Thoracic aorta (tissue), 2 donors: Measurements from ENCODE around the gene RBM25. TPM values are rescaled to one million over a fixed set of nuclear protein-coding genes. Genes with fewer than 3 reads are reported as not detected.

Source experiments
- ATAC-seq: fragments of 150-250 bp; one replicate; pipeline ENCODE4 v1.8.0; 2017; ENCODE audit warnings: low read depth; ENCODE audit not compliant: insufficient number of reproducible peaks, low FRiP score
- DNase-seq: peaks from one replicate; pipeline ENCODE4 v3.0.0-alpha.2; 2020; ENCODE audit warnings: low spot score
- H3K27ac ChIP-seq, 2 donors: fragments of 200-600 bp; sonication (generic); 1 replicate in 1 of 2; 2 replicates in 1 of 2; pipeline ENCODE4 v1.5.1; 2016; ENCODE audit warnings: mild to moderate bottlenecking in 2 of 2, moderate library complexity in 2 of 2
- H3K27me3 ChIP-seq: fragments of 200-600 bp; sonication (generic); replicated peaks from 2 replicates; pipeline ENCODE4 v1.6.0; 2016; ENCODE audit warnings: mild to moderate bottlenecking; ENCODE audit not compliant: insufficient read depth
- H3K36me3 ChIP-seq: fragments of 200-600 bp; sonication (generic); one replicate; pipeline ENCODE4 v1.5.1; 2016
- H3K4me1 ChIP-seq, 2 donors: fragments of 200-600 bp; sonication (generic); 1 replicate in 1 of 2; 2 replicates in 1 of 2; pipeline versions ENCODE4 v1.5.1 to v1.6.0; 2016; ENCODE audit warnings: low read depth in 2 of 2, mild to moderate bottlenecking in 1 of 2; ENCODE audit not compliant: control insufficient read depth in 1 of 2
- H3K4me3 ChIP-seq: fragments of 200-600 bp; sonication (generic); 2 replicates; pipeline ENCODE4 v1.5.1; 2016; ENCODE audit warnings: mild to moderate bottlenecking
- H3K9me3 ChIP-seq: fragments of 200-600 bp; sonication (generic); 2 replicates; pipeline ENCODE4 v1.5.1; 2016
- total RNA-seq, 2 donors: library from RNA; depleted of rRNA; stranded (reverse); fragments of >200 nt; gene quantifications; one replicate each; pipeline versions ENCODE4 v1.1.0 to v1.2.3, GENCODE V29; 2016
- TF ChIP-seq, protein P1 (sequence below): fragments of 200-600 bp; sonication (generic); IDR thresholded peaks from one replicate; pipeline ENCODE4 v1.5.1; 2019; ENCODE audit warnings: antibody characterized with exemption

RBM25 gene
- total RNA-seq, 2 donors from 2014 or later: 49.3 to 126 TPM

- no peak overlapping the region for H3K27ac ChIP-seq
- TF ChIP-seq, protein P1, sequence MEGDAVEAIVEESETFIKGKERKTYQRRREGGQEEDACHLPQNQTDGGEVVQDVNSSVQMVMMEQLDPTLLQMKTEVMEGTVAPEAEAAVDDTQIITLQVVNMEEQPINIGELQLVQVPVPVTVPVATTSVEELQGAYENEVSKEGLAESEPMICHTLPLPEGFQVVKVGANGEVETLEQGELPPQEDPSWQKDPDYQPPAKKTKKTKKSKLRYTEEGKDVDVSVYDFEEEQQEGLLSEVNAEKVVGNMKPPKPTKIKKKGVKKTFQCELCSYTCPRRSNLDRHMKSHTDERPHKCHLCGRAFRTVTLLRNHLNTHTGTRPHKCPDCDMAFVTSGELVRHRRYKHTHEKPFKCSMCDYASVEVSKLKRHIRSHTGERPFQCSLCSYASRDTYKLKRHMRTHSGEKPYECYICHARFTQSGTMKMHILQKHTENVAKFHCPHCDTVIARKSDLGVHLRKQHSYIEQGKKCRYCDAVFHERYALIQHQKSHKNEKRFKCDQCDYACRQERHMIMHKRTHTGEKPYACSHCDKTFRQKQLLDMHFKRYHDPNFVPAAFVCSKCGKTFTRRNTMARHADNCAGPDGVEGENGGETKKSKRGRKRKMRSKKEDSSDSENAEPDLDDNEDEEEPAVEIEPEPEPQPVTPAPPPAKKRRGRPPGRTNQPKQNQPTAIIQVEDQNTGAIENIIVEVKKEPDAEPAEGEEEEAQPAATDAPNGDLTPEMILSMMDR: no peak
- no peaks in the 10 kb centered on the region for H3K4me1 ChIP-seq
- no peaks in the 10 kb centered on the region for H3K27me3 ChIP-seq
- H3K9me3 ChIP-seq: no peaks in the 10 kb centered on the region
- ATAC-seq (no peak), DNase-seq (no peak)
- H3K4me3 ChIP-seq: no peak overlapping the region
- no peaks in the 10 kb centered on the region for H3K36me3 ChIP-seq
Observed at GRCh38 chr14:73047808-73048207, 10.5 kb upstream of the RBM25 start.

DNA sequence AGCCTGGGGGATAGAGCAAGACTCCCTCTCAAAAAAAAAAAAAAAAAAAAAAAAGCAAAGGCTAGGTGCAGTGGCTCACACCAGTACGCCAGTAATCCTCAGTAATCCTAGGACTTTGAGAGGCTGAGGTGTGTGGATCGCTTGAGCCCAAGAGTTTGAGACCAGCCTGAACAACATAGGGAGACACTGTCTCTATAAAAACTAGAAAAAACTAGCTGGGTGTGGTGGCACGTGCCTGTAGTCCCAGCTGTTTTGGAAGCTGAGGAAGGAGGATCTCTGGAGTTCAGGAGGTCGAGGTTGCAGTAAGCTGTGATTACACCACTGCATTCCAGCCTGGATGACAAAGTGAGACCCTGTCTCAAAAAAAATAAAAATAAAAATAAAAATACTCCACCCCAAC is 8.9 kb upstream of the RBM25 start:
- Histone ChIP-seq H3K4me1 (no peaks in the 10 kb centered on the region), H3K4me3 (no peak overlapping the region), H3K27me3 (no peaks in the 10 kb centered on the region), H3K27ac (no peak overlapping the region), H3K9me3 (no peaks in the 10 kb centered on the region), H3K36me3 (no peaks in the 10 kb centered on the region)
- DNase-seq (no peak), ATAC-seq (no peak)
- TF ChIP-seq, protein P1: no peak

- H3K36me3 ChIP-seq: no peaks in the 10 kb centered on the region
- no peak for ATAC-seq
- no peak overlapping the region for H3K27ac ChIP-seq
- TF ChIP-seq, protein P1: no peak
- no peak overlapping the region for H3K4me3 ChIP-seq
- H3K27me3 ChIP-seq: no peaks in the 10 kb centered on the region
- peaks cover 6 to 19% of the 10 kb centered on the region in 2 donors for H3K4me1 ChIP-seq
- no peak for DNase-seq
- no peaks in the 10 kb centered on the region for H3K9me3 ChIP-seq
Observed at GRCh38 chr14:73055251-73055650, 3.1 kb upstream of the RBM25 start.

DNA sequence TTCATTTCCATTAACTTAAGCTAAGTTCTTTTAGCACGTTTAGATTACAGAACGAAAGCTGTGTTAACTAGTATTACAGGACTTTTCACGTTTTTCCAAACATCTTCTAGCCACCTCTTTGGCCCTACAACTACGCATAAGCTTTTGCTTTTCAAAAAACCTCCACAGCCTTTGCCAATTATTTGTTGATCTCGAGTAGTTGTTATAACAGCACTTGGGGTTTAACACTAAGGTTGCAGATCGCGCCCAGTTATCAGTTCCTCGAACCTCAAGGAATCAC is 450 bp upstream of the RBM25 start:
- ATAC-seq: no peak
- H3K4me1 ChIP-seq: peaks cover 10 to 42% of the 10 kb centered on the region in 2 donors
- TF ChIP-seq, protein P1: no peak

DNA sequence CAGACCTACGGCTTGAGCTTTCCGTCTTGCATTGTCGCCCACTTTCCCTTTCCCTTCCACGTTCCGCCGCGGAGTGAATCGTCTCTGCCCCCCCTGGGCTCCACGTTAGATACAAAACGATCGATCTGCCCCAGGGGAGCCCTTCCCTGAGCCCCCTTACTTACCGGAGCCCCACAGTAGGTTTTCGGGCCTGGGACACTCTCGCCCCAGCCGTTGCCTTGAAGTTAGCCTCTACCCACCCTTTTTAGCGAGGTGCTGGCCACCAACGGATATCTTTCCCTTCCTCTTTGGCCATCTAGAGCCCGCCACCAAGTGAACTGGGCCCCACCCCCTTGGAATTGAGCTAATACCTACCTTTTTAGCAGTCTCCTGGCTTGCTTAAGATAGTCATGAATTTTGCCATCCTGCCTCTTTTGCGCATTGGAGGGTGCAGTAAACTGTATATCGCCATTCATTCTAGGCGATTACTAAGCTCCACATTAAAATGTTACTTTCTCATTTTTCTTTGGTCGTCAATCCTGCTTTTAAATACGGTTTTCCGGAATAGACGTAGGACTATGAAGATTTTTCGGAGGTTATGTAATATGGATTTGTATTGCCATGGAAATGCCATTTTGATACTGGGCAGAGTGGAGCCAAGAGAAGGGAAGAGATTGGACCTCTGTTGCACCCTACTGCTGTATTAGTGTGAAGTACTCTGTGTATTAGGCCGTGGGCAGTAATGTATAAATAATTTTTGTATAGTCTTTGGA is 764 bp downstream of the RBM25 start:
- Histone ChIP-seq H3K36me3 (peaks cover 8% of the 10 kb centered on the region), H3K4me3 (peak overlapping the region; percentile 82), H3K4me1 (peaks cover 10 to 42% of the 10 kb centered on the region in 2 donors), H3K27me3 (no peaks in the 10 kb centered on the region), H3K27ac (peak overlapping the region; percentile 85 to 98), H3K9me3 (no peaks in the 10 kb centered on the region)
- ATAC-seq (peak; percentile 37), DNase-seq (peak; percentile 8)
- TF ChIP-seq, protein P1: no peak

More for the DNA sequence above, 450 bp upstream of the RBM25 start:
- H3K27me3 ChIP-seq: no peaks in the 10 kb centered on the region
- H3K4me3 ChIP-seq: peak overlapping the region; percentile 82
- peak overlapping the region; percentile 85 to 98 for H3K27ac ChIP-seq
- DNase-seq: no peak
- H3K9me3 ChIP-seq: no peaks in the 10 kb centered on the region
- H3K36me3 ChIP-seq: no peaks in the 10 kb centered on the region
